ENCODE data around the gene DSP.

Gene DSP

GRCh38 chr6:7615611-7616383 lies 74.3 kb downstream of the DSP start:
- DNase-seq: no peak

GRCh38 chr6:7617801-7618764 lies 76.6 kb downstream of the DSP start:
- peak; percentile 20 to 39 for DNase-seq

GRCh38 chr6:7621761-7622160 lies 80.3 kb downstream of the DSP start:
- DNase-seq: no peak

- DNase-seq: no peak
Measured at GRCh38 chr6:7624796-7625710, 83.6 kb downstream of the DSP start.

GRCh38 chr6:7628479-7628878 lies 87.0 kb downstream of the DSP start:
- DNase-seq: no peak

- no peak for DNase-seq
Measured at GRCh38 chr6:7628909-7629308, 87.4 kb downstream of the DSP start.

GRCh38 chr6:7629321-7629720 lies 87.8 kb downstream of the DSP start:
- no peak for DNase-seq

- no peak for DNase-seq
Measured at GRCh38 chr6:7630792-7631191, 89.3 kb downstream of the DSP start.

GRCh38 chr6:7631466-7631865 lies 90.0 kb downstream of the DSP start:
- no peak for DNase-seq

GRCh38 chr6:7632501-7633290 lies 91.2 kb downstream of the DSP start:
- DNase-seq: no peak

GRCh38 chr6:7633361-7633760 lies 91.9 kb downstream of the DSP start:
- DNase-seq: no peak

- no peak for DNase-seq
Measured at GRCh38 chr6:7636151-7636550, 94.7 kb downstream of the DSP start.
